Measurements from ENCODE around the gene FASTKD1. TPM values are rescaled to one million over a fixed set of nuclear protein-coding genes. Genes with fewer than 3 reads are reported as not detected.

The FASTKD1 gene
- polyA plus RNA-seq, 1 of the 3 experiments (the other 2 are of a cell fraction): 8.7 TPM

DNA sequence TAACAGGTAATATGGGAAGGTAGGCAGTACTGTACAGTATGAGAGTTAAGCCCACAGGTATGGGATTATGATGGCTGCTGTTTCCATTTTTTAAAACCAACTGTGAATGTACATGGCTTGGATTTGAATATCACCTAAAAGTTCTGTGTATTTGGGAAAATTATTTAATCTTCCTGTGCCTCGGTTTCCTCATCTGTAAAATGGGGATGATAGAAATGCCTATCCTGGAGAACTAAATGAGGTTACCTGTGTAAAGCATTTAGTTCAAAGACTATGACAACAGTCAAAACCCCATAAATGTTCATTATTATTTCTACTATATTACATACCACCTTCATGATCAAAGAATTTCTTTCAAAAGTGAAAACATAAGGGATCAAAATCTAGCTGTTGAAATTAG lies 60.6 kb downstream of the FASTKD1 start (continued):
- TF ChIP-seq, protein P1, sequence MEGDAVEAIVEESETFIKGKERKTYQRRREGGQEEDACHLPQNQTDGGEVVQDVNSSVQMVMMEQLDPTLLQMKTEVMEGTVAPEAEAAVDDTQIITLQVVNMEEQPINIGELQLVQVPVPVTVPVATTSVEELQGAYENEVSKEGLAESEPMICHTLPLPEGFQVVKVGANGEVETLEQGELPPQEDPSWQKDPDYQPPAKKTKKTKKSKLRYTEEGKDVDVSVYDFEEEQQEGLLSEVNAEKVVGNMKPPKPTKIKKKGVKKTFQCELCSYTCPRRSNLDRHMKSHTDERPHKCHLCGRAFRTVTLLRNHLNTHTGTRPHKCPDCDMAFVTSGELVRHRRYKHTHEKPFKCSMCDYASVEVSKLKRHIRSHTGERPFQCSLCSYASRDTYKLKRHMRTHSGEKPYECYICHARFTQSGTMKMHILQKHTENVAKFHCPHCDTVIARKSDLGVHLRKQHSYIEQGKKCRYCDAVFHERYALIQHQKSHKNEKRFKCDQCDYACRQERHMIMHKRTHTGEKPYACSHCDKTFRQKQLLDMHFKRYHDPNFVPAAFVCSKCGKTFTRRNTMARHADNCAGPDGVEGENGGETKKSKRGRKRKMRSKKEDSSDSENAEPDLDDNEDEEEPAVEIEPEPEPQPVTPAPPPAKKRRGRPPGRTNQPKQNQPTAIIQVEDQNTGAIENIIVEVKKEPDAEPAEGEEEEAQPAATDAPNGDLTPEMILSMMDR (IDR thresholded peaks at IDR 0.05): no peak
- TF ChIP-seq MEF2A (IDR thresholded peaks at IDR 0.05; ENCODE audit: borderline replicate concordance, low read depth): no peak

DNA sequence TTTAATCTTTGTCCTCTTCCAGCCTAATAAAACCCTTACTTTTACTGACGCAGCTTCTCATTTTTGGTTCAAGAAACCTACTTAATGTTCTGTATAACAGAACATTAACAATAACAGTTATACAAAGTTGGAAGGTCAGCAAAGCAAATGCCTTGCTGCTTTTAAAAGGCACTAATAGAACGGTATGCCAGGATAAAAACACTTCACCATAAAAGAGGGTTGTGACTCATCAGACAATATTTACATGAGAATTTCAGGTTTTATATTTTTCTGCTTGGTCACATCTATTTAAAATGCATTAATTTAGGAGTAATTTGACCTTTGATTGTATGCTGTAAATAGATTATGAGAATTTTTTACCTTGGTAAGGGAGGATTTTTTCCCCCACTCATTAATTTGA lies 61.1 kb downstream of the FASTKD1 start:
- Histone ChIP-seq H4K20me1 (ENCODE audit: insufficient read depth) (no peaks in the 10 kb centered on the region), H3K4me2 (no peak overlapping the region), H3K4me1 (ENCODE audit: control insufficient read depth in 1 of 2, insufficient read depth in 2 of 2, low read depth in 1 of 2, low read length in 1 of 2) (0 out of 4 replicates have a peak, but pooled peaks cover 0 to 9% of the 10 kb centered on the region in 2 experiments), H3K27me3 (ENCODE audit: insufficient read depth) (no peaks in the 10 kb centered on the region), H3K4me3 (ENCODE audit: low read depth in 2 of 2, low read length in 1 of 2) (no peak overlapping the region), H3K27ac (ENCODE audit: low read depth in 2 of 2, low read length in 1 of 2) (no peak overlapping the region), H3K36me3 (replicated peaks in 1 of 2; ENCODE audit: control insufficient read depth in 1 of 2, insufficient read depth in 2 of 2, low read length in 1 of 2) (no peaks in the 10 kb centered on the region), H3K9ac (no peak overlapping the region), H3K79me2 (ENCODE audit: insufficient read depth) (no peaks in the 10 kb centered on the region), H2AFZ (ENCODE audit: low read depth) (no peak overlapping the region), H3F3A (replicated peaks; ENCODE audit: insufficient read depth) (peaks cover 17% of the 10 kb centered on the region), H3K9me3 (no peaks in the 10 kb centered on the region), H3K9me2 (no peaks in the 10 kb centered on the region)
- ChIA-PET CTCF (no interaction called here), POLR2A (no interaction called here)
- 73% methylated on average over 2 of the region's 2 CpGs for WGBS (ENCODE audit: low lambda C conversion rate)
- TF ChIP-seq, protein P2, sequence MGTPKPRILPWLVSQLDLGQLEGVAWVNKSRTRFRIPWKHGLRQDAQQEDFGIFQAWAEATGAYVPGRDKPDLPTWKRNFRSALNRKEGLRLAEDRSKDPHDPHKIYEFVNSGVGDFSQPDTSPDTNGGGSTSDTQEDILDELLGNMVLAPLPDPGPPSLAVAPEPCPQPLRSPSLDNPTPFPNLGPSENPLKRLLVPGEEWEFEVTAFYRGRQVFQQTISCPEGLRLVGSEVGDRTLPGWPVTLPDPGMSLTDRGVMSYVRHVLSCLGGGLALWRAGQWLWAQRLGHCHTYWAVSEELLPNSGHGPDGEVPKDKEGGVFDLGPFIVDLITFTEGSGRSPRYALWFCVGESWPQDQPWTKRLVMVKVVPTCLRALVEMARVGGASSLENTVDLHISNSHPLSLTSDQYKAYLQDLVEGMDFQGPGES (IDR thresholded peaks at IDR 0.05; ENCODE audit: low read depth, low read length): no peak
- TF ChIP-seq RFX5 (IDR thresholded peaks at IDR 0.05; ENCODE audit: low read length) (no peak), CHD2 (IDR thresholded peaks at IDR 0.05; ENCODE audit: low read length, partially characterized antibody) (no peak), NFIC (IDR thresholded peaks at IDR 0.05; ENCODE audit: borderline replicate concordance) (no peak), TCF12 (IDR thresholded peaks at IDR 0.05) (no peak), MXI1 (IDR thresholded peaks at IDR 0.05; ENCODE audit: low read depth, low read length) (no peak), FOXJ3 (CRISPR knock-in tag; IDR thresholded peaks at IDR 0.05) (no peak), TEAD4 (IDR thresholded peaks at IDR 0.05; ENCODE audit: borderline replicate concordance, insufficient read depth) (no peak), MEF2A (IDR thresholded peaks at IDR 0.05; ENCODE audit: borderline replicate concordance, low read depth) (no peak), EZH2phosphoT487 (IDR thresholded peaks at IDR 0.05; ENCODE audit: borderline replicate concordance, low read depth) (no peak), TAF1 (IDR thresholded peaks at IDR 0.05; ENCODE audit: borderline replicate concordance, low read depth, low read length) (no peak), JUND (IDR thresholded peaks at IDR 0.05) (no peak), POLR2AphosphoS5 (IDR thresholded peaks at IDR 0.05; ENCODE audit: low read depth, low read length) (no peak), YY1 (IDR thresholded peaks at IDR 0.05; ENCODE audit: low read depth) (no peak), ELF1 (IDR thresholded peaks at IDR 0.05) (no peak)
- TF ChIP-seq, protein P1 (IDR thresholded peaks at IDR 0.05): no peak
- TF ChIP-seq, protein P3, sequence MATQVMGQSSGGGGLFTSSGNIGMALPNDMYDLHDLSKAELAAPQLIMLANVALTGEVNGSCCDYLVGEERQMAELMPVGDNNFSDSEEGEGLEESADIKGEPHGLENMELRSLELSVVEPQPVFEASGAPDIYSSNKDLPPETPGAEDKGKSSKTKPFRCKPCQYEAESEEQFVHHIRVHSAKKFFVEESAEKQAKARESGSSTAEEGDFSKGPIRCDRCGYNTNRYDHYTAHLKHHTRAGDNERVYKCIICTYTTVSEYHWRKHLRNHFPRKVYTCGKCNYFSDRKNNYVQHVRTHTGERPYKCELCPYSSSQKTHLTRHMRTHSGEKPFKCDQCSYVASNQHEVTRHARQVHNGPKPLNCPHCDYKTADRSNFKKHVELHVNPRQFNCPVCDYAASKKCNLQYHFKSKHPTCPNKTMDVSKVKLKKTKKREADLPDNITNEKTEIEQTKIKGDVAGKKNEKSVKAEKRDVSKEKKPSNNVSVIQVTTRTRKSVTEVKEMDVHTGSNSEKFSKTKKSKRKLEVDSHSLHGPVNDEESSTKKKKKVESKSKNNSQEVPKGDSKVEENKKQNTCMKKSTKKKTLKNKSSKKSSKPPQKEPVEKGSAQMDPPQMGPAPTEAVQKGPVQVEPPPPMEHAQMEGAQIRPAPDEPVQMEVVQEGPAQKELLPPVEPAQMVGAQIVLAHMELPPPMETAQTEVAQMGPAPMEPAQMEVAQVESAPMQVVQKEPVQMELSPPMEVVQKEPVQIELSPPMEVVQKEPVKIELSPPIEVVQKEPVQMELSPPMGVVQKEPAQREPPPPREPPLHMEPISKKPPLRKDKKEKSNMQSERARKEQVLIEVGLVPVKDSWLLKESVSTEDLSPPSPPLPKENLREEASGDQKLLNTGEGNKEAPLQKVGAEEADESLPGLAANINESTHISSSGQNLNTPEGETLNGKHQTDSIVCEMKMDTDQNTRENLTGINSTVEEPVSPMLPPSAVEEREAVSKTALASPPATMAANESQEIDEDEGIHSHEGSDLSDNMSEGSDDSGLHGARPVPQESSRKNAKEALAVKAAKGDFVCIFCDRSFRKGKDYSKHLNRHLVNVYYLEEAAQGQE (IDR thresholded peaks at IDR 0.05; ENCODE audit: low read depth, low read length): no peak
- TF ChIP-seq, protein P4, sequence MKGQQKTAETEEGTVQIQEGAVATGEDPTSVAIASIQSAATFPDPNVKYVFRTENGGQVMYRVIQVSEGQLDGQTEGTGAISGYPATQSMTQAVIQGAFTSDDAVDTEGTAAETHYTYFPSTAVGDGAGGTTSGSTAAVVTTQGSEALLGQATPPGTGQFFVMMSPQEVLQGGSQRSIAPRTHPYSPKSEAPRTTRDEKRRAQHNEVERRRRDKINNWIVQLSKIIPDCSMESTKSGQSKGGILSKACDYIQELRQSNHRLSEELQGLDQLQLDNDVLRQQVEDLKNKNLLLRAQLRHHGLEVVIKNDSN (IDR thresholded peaks at IDR 0.05; ENCODE audit: borderline replicate concordance, low read depth): no peak
- TF ChIP-seq, protein P5, sequence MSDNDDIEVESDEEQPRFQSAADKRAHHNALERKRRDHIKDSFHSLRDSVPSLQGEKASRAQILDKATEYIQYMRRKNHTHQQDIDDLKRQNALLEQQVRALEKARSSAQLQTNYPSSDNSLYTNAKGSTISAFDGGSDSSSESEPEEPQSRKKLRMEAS (IDR thresholded peaks at IDR 0.05; ENCODE audit: low read depth): no peak
- DNase-seq: no peak

All from SK-N-SH (cell line).